Mesendoderm (in vitro differentiated cells): ENCODE data around the gene MYO5C.
A peak's percentile ranks its signal among the peaks of the same experiment; 100 is the strongest.

Source experiments
- DNase-seq: peaks from one replicate; pipeline ENCODE4 v3.0.0; 2013
- H2AK5ac ChIP-seq: 2 replicates; pipeline ENCODE4 v1.6.1; 2013; ENCODE audit warnings: low read length, inconsistent platforms
- H2BK120ac ChIP-seq: 2 replicates; pipeline ENCODE4 v1.6.1; 2013; ENCODE audit warnings: low read depth, mild to moderate bottlenecking, low read length, moderate library complexity, mixed read lengths
- H2BK15ac ChIP-seq: replicated peaks from 2 replicates; pipeline ENCODE4 v1.6.1; 2013; ENCODE audit warnings: low read depth, mild to moderate bottlenecking, moderate library complexity
- H2BK5ac ChIP-seq: 2 replicates; pipeline ENCODE4 v1.6.1; 2013; ENCODE audit warnings: low read length, inconsistent platforms
- H3K18ac ChIP-seq: 2 replicates; pipeline ENCODE4 v1.6.1; 2013; ENCODE audit warnings: mild to moderate bottlenecking, low read length, mixed read lengths
- H3K23ac ChIP-seq: one replicate; pipeline ENCODE4 v1.6.1; 2013; ENCODE audit warnings: low read length
- H3K27ac ChIP-seq: 2 replicates; pipeline ENCODE4 v1.5.1; 2013; ENCODE audit warnings: low read depth, mild to moderate bottlenecking, inconsistent platforms, low read length, moderate library complexity
- H3K27me3 ChIP-seq: 2 replicates; pipeline ENCODE4 v1.6.1; 2013; ENCODE audit warnings: low read length, control low read depth, mild to moderate bottlenecking, inconsistent platforms; ENCODE audit not compliant: insufficient read depth, poor library complexity
- H3K36me3 ChIP-seq: 2 replicates; pipeline ENCODE4 v1.6.1; 2013; ENCODE audit warnings: low read length, inconsistent platforms; ENCODE audit not compliant: control insufficient read depth, insufficient read depth
- H3K4ac ChIP-seq: one replicate; pipeline ENCODE4 v1.6.1; 2013; ENCODE audit warnings: low read depth, mild to moderate bottlenecking, low read length, moderate library complexity
- H3K4me1 ChIP-seq: 2 replicates; pipeline ENCODE4 v1.6.1; 2013; ENCODE audit warnings: low read depth, low read length, inconsistent platforms; ENCODE audit not compliant: control insufficient read depth
- H3K4me2 ChIP-seq: 2 replicates; pipeline ENCODE4 v1.6.1; 2013; ENCODE audit warnings: low read length
- H3K4me3 ChIP-seq: 2 replicates; pipeline ENCODE4 v1.5.1; 2013; ENCODE audit warnings: mild to moderate bottlenecking, low read length
- H3K56ac ChIP-seq: one replicate; pipeline ENCODE4 v1.6.1; 2013; ENCODE audit warnings: low read length
- H3K79me1 ChIP-seq: 2 replicates; pipeline ENCODE4 v1.6.1; 2013; ENCODE audit warnings: low read length, inconsistent platforms
- H3K79me2 ChIP-seq: 2 replicates; pipeline ENCODE4 v1.6.1; 2013; ENCODE audit warnings: mild to moderate bottlenecking, low read length; ENCODE audit not compliant: control insufficient read depth, insufficient read depth
- H3K9ac ChIP-seq: 2 replicates; pipeline ENCODE4 v1.6.1; 2013; ENCODE audit warnings: low read length, inconsistent platforms
- H4K5ac ChIP-seq: one replicate; pipeline ENCODE4 v1.6.1; 2013; ENCODE audit warnings: low read length
- H4K8ac ChIP-seq: one replicate; pipeline ENCODE4 v1.6.1; 2013; ENCODE audit warnings: low read depth, mild to moderate bottlenecking, control low read depth, low read length, moderate library complexity
- WGBS: extraction: QIAGEN DNeasy Blood & Tissue Kit; methylation state at CpG from one replicate; pipeline ENCODE4 v1.1.7; 2013; ENCODE audit warnings: low lambda C conversion rate, missing lambda C conversion rate; ENCODE audit not compliant: insufficient coverage; ENCODE audit errors: extremely low coverage; 5-methylcytosine and 5-hydroxymethylcytosine counted together

The MYO5C gene

DNA sequence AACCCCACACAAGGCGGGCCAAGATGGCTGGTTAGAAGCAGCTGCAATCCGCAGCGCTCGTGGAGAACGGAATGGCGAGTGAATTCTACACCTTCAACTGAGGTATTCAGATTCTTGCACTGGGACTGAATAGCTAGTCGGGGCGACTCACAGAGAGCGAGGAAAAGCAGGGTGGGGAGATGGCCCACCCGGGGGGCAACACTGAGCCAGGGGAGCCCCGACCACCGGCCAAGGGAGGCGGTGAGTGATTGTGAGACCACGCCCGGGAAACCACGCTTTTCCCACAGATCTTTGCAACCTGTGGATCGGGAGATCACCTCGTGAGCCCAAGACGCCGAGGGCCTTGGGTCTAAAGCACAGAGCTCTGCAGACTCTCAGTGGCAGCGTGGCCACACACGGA lies 132.7 kb downstream of the MYO5C start:
- Histone ChIP-seq H3K27me3 (no peaks in the 10 kb centered on the region), H3K27ac (no peak overlapping the region), H2AK5ac (no peak overlapping the region), H3K56ac (no peak overlapping the region), H4K8ac (no peak overlapping the region), H4K5ac (no peak overlapping the region), H3K9ac (no peak overlapping the region), H3K36me3 (no peaks in the 10 kb centered on the region), H3K23ac (no peak overlapping the region), H3K4me1 (no peaks in the 10 kb centered on the region), H3K4me3 (no peak overlapping the region), H2BK5ac (no peak overlapping the region), H3K79me1 (no peaks in the 10 kb centered on the region), H3K18ac (no peak overlapping the region), H3K79me2 (no peaks in the 10 kb centered on the region), H2BK120ac (no peak overlapping the region), H3K4me2 (no peak overlapping the region), H3K4ac (no peak overlapping the region), H2BK15ac (no peak overlapping the region)
- DNase-seq = no peak
- no CpG with 5 or more reads among the region's 22 CpGs for WGBS

DNA sequence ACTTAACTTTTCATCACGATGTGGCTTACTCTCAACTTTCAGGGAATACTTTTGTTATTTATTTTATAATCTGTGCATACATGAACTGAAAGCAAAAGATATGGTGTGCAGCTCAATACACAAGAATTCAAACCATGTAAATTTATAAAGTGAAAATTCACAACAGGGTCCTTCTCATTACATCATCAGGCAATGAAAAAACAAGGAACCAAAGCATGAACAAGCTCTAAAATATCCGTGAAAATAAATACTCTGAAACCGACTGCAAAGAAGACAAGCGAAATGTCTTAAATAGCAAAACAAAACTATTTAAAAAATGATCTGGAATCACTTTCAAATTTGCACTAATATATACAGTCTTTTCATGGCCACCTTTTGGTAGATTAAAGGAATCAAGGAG lies 133.3 kb downstream of the MYO5C start:
- no peaks in the 10 kb centered on the region for H3K27me3 ChIP-seq
- H3K18ac ChIP-seq = no peak overlapping the region
- no peaks in the 10 kb centered on the region for H3K79me1 ChIP-seq

DNA sequence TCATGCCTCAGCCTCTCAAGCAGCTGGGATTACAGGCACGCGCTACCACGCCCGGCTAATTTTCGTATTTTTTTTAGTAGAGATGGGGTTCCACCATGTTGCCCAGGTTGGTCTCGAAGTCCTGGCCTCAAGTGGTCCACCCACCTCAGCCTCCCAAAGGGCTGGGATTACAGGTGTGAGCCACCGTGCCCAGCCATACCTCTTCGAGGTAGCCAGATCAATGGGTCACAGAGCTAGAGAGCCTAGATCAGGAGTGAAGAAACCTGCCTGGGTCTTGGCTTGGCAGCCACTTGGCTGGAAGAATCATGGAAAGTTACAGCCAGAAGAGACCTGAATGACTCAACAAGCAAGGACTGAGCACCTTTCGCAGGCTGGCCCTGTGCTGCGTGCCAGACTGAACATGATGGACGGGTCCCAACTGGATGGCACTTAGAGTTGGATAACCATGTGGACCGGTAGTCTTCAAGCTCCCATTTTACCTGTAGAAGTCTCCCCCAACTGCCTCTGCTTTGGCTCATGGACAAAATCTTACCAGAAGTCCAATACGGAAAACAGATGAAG lies 134.1 kb downstream of the MYO5C start:
- no peaks in the 10 kb centered on the region for H3K4me1 ChIP-seq
- no peak overlapping the region for H3K18ac ChIP-seq
- no peak overlapping the region for H2AK5ac ChIP-seq
- no peak overlapping the region for H2BK120ac ChIP-seq
- H3K36me3 ChIP-seq = no peaks in the 10 kb centered on the region
- no peak overlapping the region for H3K23ac ChIP-seq
- H3K27ac ChIP-seq = no peak overlapping the region
- no peak overlapping the region for H4K5ac ChIP-seq
- no peak overlapping the region for H3K56ac ChIP-seq
- no peaks in the 10 kb centered on the region for H3K27me3 ChIP-seq
- H3K79me2 ChIP-seq = no peaks in the 10 kb centered on the region
- no peak overlapping the region for H3K4me2 ChIP-seq
- H3K79me1 ChIP-seq = no peaks in the 10 kb centered on the region
- H2BK5ac ChIP-seq = no peak overlapping the region
- no peak overlapping the region for H3K4ac ChIP-seq
- DNase-seq = no peak
- H2BK15ac ChIP-seq = no peak overlapping the region
- H3K4me3 ChIP-seq = no peak overlapping the region
- WGBS = no CpG with 5 or more reads among the region's 13 CpGs
- no peak overlapping the region for H3K9ac ChIP-seq
- H4K8ac ChIP-seq = no peak overlapping the region

More for the DNA sequence above, 133.3 kb downstream of the MYO5C start:
- no peaks in the 10 kb centered on the region for H3K79me2 ChIP-seq
- no peaks in the 10 kb centered on the region for H3K36me3 ChIP-seq
- no peak overlapping the region for H2BK15ac ChIP-seq
- H4K5ac ChIP-seq = no peak overlapping the region
- no peak overlapping the region for H3K4me2 ChIP-seq
- no peak overlapping the region for H3K9ac ChIP-seq
- no peak overlapping the region for H2BK5ac ChIP-seq
- no CpG with 5 or more reads among the region's 4 CpGs for WGBS
- no peak for DNase-seq
- H3K56ac ChIP-seq = no peak overlapping the region
- H2AK5ac ChIP-seq = no peak overlapping the region
- H3K27ac ChIP-seq = no peak overlapping the region
- no peak overlapping the region for H4K8ac ChIP-seq
- no peak overlapping the region for H2BK120ac ChIP-seq
- no peak overlapping the region for H3K4ac ChIP-seq
- H3K4me3 ChIP-seq = no peak overlapping the region
- H3K23ac ChIP-seq = no peak overlapping the region
- no peaks in the 10 kb centered on the region for H3K4me1 ChIP-seq

DNA sequence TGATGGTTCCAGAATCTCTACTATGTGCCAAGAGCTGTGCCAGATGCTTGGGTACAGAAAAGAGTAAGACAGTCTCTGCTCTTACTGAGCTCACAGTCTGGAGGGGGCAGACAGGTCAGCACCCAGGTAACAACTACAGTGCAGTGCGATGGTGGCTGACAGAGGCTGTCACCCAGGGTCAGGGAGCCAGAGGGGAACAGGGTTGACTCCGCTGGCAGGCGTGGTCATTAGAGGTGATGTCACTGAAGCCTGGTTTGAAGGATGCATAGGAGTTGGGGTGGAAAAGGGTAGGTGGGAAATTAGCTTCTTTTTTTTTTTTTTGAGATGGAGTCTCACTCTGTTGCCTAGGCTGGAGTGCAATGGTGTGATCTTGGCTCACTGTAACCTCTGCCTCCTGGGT lies 136.0 kb downstream of the MYO5C start:
- H4K5ac ChIP-seq = no peak overlapping the region
- H3K4me1 ChIP-seq = no peaks in the 10 kb centered on the region
- no peak overlapping the region for H3K23ac ChIP-seq

GRCh38 chr15:52158084-52158765 lies 137.4 kb downstream of the MYO5C start:
- no peak overlapping the region for H2BK15ac ChIP-seq
- WGBS = no CpG with 5 or more reads among the region's 10 CpGs
- no peak overlapping the region for H2AK5ac ChIP-seq
- H2BK5ac ChIP-seq = no peak overlapping the region
- no peak overlapping the region for H3K4me3 ChIP-seq
- no peak overlapping the region for H4K5ac ChIP-seq
- H3K79me2 ChIP-seq = no peaks in the 10 kb centered on the region
- H3K27ac ChIP-seq = no peak overlapping the region
- no peak for DNase-seq
- H3K4ac ChIP-seq = no peak overlapping the region
- no peaks in the 10 kb centered on the region for H3K79me1 ChIP-seq
- H4K8ac ChIP-seq = no peak overlapping the region
- no peak overlapping the region for H2BK120ac ChIP-seq
- no peak overlapping the region for H3K56ac ChIP-seq
- H3K27me3 ChIP-seq = no peaks in the 10 kb centered on the region
- H3K9ac ChIP-seq = no peak overlapping the region
- no peaks in the 10 kb centered on the region for H3K4me1 ChIP-seq
- no peaks in the 10 kb centered on the region for H3K36me3 ChIP-seq
- no peak overlapping the region for H3K18ac ChIP-seq
- peak overlapping the region; percentile 45 for H3K23ac ChIP-seq
- no peak overlapping the region for H3K4me2 ChIP-seq

More for the DNA sequence above, 136.0 kb downstream of the MYO5C start:
- no peak overlapping the region for H3K4ac ChIP-seq
- no peak for DNase-seq
- no peak overlapping the region for H2BK15ac ChIP-seq
- H3K27ac ChIP-seq = no peak overlapping the region
- no peak overlapping the region for H2BK120ac ChIP-seq
- no CpG with 5 or more reads among the region's 3 CpGs for WGBS
- no peak overlapping the region for H3K4me3 ChIP-seq
- H3K79me1 ChIP-seq = no peaks in the 10 kb centered on the region
- no peaks in the 10 kb centered on the region for H3K36me3 ChIP-seq
- no peaks in the 10 kb centered on the region for H3K79me2 ChIP-seq
- H3K9ac ChIP-seq = no peak overlapping the region
- no peak overlapping the region for H3K4me2 ChIP-seq
- no peak overlapping the region for H2AK5ac ChIP-seq
- H2BK5ac ChIP-seq = no peak overlapping the region
- H3K27me3 ChIP-seq = no peaks in the 10 kb centered on the region
- no peak overlapping the region for H3K18ac ChIP-seq
- H3K56ac ChIP-seq = no peak overlapping the region
- H4K8ac ChIP-seq = no peak overlapping the region

GRCh38 chr15:52155878-52156277 lies 139.7 kb downstream of the MYO5C start:
- H3K36me3 ChIP-seq = no peaks in the 10 kb centered on the region
- H4K5ac ChIP-seq = no peak overlapping the region
- H3K27me3 ChIP-seq = no peaks in the 10 kb centered on the region
- no peak overlapping the region for H2AK5ac ChIP-seq
- H3K27ac ChIP-seq = no peak overlapping the region
- no peak overlapping the region for H3K18ac ChIP-seq
- H3K9ac ChIP-seq = no peak overlapping the region
- H3K79me1 ChIP-seq = no peaks in the 10 kb centered on the region
- no peak overlapping the region for H2BK120ac ChIP-seq
- H4K8ac ChIP-seq = no peak overlapping the region
- no peak overlapping the region for H3K23ac ChIP-seq
- no peaks in the 10 kb centered on the region for H3K4me1 ChIP-seq
- no peaks in the 10 kb centered on the region for H3K79me2 ChIP-seq
- no peak overlapping the region for H2BK15ac ChIP-seq
- H3K4ac ChIP-seq = no peak overlapping the region
- no CpG with 5 or more reads among the region's 2 CpGs for WGBS
- H3K56ac ChIP-seq = no peak overlapping the region
- no peak overlapping the region for H2BK5ac ChIP-seq
- H3K4me3 ChIP-seq = no peak overlapping the region
- H3K4me2 ChIP-seq = no peak overlapping the region
- DNase-seq = no peak
